Thyroid gland (tissue), 4 donors: Measurements from ENCODE around the gene ZFYVE27. TPM values are rescaled to one million over a fixed set of nuclear protein-coding genes. Genes with fewer than 3 reads are reported as not detected.

Experiments used
- DNase-seq, 2 donors: peaks; one replicate each; pipeline ENCODE4 v3.0.0-alpha.2; 2019
- H3K27ac ChIP-seq, 3 donors: fragments of 200-600 bp; sonication (generic); 1 replicate in 2 of 3; 2 replicates in 1 of 3; pipeline ENCODE4 v1.5.1; 2016 to 2019; ENCODE audit warnings: mild to moderate bottlenecking in 1 of 3, moderate library complexity in 1 of 3
- H3K27me3 ChIP-seq: fragments of 200-600 bp; sonication (generic); one replicate; pipeline ENCODE4 v1.5.1; 2019
- H3K36me3 ChIP-seq, 2 donors: fragments of 200-600 bp; sonication (generic); one replicate each; pipeline ENCODE4 v1.5.1; 2016 to 2019
- H3K4me1 ChIP-seq, 2 donors: fragments of 200-600 bp; sonication (generic); one replicate each; pipeline ENCODE4 v1.5.1; 2017 to 2019
- H3K4me3 ChIP-seq, 3 donors: fragments of 200-600 bp; sonication (generic); replicated peaks in 1 of 3; 1 replicate in 2 of 3; 2 replicates in 1 of 3; pipeline ENCODE4 v1.5.1; 2016; ENCODE audit warnings: mild to moderate bottlenecking in 1 of 3
- H3K9me3 ChIP-seq: fragments of 200-600 bp; sonication (generic); one replicate; pipeline ENCODE4 v1.5.1; 2017
- POLR2A ChIP-seq, 2 donors: fragments of 450-650 bp; IDR thresholded peaks; one replicate each; pipeline ENCODE4 v1.6.1; 2017; ENCODE audit warnings: antibody characterized with exemption in 2 of 2, mild to moderate bottlenecking in 2 of 2, moderate library complexity in 1 of 2
- WGBS, 2 donors: methylation state at CpG; one replicate each; pipeline ENCODE4 v1.1.5; 2017; 5-methylcytosine and 5-hydroxymethylcytosine counted together
- intact Hi-C: fragments of 100-400 bp; cut with DNase I; formaldehyde crosslinking; loops from one replicate; pipeline ENCODE4 v1.15.1; 2023
- total RNA-seq, 4 donors: library from RNA; depleted of rRNA; stranded (reverse); fragments of >200 nt; gene quantifications; one replicate each; pipeline ENCODE4 v1.2.3, GENCODE V29; 2016
- TF ChIP-seq, protein P1 (sequence below), 6 experiments: fragments of 200-600 bp in 3 of 6; fragments of 450-650 bp in 3 of 6; sonication (generic) in 3 of 6; IDR thresholded peaks; one replicate each; pipeline ENCODE4 v1.5.1; 2016 to 2019; ENCODE audit warnings: antibody characterized with exemption in 6 of 6, mild to moderate bottlenecking in 2 of 6, inconsistent platforms in 1 of 6, moderate library complexity in 1 of 6

ZFYVE27 gene
- total RNA-seq, 4 donors from 2014 or later: 18.4 to 43.5 (median 24.8) TPM

DNA sequence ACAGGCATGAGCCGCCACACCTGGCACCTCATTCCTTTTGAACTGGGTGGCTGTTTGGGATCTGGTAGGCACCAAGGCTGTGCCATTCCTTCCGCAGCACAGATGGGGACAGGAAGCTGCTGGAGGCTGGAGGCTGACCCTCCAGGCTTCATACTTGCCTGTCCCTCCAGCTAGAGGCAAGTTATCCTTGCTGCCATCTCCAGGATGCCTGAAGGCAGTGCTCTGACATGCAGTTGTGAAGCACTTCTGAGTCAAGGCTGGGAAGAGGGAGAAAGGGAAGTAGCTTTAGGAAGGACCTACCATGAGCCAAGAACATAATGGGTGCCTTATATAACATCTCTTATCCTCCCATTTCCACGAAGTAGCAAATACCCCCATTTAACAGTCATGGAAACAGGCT, 13.9 kb upstream of the ZFYVE27 start:
- Histone ChIP-seq H3K4me1 (peaks cover 11 to 16% of the 10 kb centered on the region in 2 donors), H3K27me3 (no peaks in the 10 kb centered on the region), H3K36me3 (no peaks in the 10 kb centered on the region), H3K27ac (no peak overlapping the region), H3K9me3 (no peaks in the 10 kb centered on the region), H3K4me3 (no peak overlapping the region)
- 83 to 90% methylated on average over 3 of the region's 3 CpGs for WGBS, 2 donors
- no peak for DNase-seq
- intact Hi-C loops: no loop called here
- TF ChIP-seq, protein P1, sequence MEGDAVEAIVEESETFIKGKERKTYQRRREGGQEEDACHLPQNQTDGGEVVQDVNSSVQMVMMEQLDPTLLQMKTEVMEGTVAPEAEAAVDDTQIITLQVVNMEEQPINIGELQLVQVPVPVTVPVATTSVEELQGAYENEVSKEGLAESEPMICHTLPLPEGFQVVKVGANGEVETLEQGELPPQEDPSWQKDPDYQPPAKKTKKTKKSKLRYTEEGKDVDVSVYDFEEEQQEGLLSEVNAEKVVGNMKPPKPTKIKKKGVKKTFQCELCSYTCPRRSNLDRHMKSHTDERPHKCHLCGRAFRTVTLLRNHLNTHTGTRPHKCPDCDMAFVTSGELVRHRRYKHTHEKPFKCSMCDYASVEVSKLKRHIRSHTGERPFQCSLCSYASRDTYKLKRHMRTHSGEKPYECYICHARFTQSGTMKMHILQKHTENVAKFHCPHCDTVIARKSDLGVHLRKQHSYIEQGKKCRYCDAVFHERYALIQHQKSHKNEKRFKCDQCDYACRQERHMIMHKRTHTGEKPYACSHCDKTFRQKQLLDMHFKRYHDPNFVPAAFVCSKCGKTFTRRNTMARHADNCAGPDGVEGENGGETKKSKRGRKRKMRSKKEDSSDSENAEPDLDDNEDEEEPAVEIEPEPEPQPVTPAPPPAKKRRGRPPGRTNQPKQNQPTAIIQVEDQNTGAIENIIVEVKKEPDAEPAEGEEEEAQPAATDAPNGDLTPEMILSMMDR (IDR thresholded peaks at IDR 0.05): no peak
- no peak for TF ChIP-seq POLR2A (IDR thresholded peaks at IDR 0.05)

DNA sequence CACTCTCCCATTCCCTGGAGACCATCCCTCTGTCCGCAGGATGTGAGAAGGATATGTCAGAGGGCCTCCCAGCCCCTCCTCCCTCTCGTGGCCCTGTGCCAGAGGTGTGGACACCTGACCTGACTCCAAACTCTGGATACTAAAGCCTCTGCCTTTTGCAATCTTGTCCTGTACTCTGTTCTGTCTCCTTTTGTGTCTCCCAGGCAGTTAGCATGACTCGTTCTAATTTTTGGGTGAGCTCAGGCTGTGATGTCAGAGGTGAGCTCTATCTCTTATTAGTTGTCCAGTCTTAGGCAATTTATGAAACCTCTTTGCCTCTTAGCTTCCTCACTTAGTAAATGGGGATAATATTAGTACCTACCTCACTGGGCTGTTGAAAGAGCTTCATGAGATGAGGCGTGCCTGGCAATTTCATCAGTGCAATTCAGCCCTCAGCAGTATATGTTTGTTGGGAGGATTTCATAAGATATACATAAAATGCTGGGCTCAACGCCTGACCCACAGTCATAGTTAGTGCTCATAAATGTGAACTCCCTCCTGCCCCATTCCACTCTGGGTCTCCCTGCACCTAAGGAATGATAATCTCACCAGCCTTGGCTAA, 12.5 kb upstream of the ZFYVE27 start:
- H3K36me3 ChIP-seq: no peaks in the 10 kb centered on the region
- DNase-seq: no peak
- no peak overlapping the region for H3K4me3 ChIP-seq
- intact Hi-C loops: no loop called here
- H3K27ac ChIP-seq: no peak overlapping the region
- WGBS, 2 donors: 61 to 69% methylated on average over 5 of the region's 5 CpGs
- TF ChIP-seq, protein P1 (IDR thresholded peaks at IDR 0.05): no peak
- no peak for TF ChIP-seq POLR2A (IDR thresholded peaks at IDR 0.05)
- no peaks in the 10 kb centered on the region for H3K9me3 ChIP-seq
- no peaks in the 10 kb centered on the region for H3K27me3 ChIP-seq
- H3K4me1 ChIP-seq: peaks cover 0 to 2% of the 10 kb centered on the region in 2 donors

DNA sequence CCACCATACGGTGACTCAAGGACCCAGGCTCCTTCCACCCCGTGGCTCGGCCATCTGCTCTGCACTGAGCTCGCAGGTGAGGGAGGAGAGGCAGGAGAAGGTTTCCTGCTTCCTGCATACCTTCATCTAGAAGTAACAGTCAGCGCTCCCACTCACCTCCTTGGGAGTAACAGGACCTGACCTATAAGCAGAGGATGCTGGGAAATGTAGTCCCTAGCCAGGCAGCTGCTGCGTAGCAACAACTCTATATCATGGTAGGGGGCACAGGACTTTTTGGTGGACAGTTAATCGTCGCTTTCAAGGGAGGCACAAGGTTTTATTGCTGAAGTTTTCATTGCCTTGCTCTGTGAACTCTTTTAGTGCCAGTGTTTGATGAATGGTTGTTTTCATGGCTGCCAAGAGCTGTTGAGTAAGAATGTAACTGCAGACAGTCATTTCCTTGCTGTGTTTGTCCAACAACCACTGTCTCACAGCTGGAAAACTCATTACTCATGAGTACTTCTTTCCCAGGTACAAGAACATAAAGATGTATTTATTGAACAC, 10.2 kb upstream of the ZFYVE27 start:
- H3K27ac ChIP-seq: no peak overlapping the region
- H3K36me3 ChIP-seq: no peaks in the 10 kb centered on the region
- H3K4me3 ChIP-seq: no peak overlapping the region
- no peak for TF ChIP-seq POLR2A (IDR thresholded peaks at IDR 0.05)
- TF ChIP-seq, protein P1 (IDR thresholded peaks at IDR 0.05): no peak
- no peaks in the 10 kb centered on the region for H3K9me3 ChIP-seq
- no peak for DNase-seq
- 20 to 49% methylated on average over 8 of the region's 8 CpGs for WGBS, 2 donors
- no peaks in the 10 kb centered on the region for H3K27me3 ChIP-seq
- no peaks in the 10 kb centered on the region for H3K4me1 ChIP-seq
- intact Hi-C loops: no loop called here

DNA sequence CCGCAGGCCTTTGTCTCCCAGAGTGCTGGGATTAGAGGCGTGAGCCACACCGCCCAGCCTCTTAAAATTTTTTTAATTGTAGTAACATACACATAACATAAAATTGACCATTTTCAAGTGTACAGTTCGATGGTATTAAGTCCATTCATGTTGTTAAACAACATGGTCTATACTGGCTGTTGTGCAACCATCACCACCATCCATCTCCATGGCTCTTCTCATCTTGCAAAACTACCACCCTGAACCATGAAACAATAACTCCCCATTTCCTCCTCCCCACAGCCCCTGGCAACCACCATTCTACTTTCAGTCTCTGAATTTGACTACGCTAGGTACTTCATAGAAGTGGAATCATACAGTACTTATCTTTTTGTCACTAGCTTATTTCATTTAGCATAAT, 7.9 kb upstream of the ZFYVE27 start:
- H3K4me1 ChIP-seq: no peaks in the 10 kb centered on the region
- no peak for DNase-seq
- H3K27me3 ChIP-seq: no peaks in the 10 kb centered on the region
- H3K4me3 ChIP-seq: no peak overlapping the region
- H3K9me3 ChIP-seq: no peaks in the 10 kb centered on the region
- intact Hi-C loops: no loop called here
- 89 to 94% methylated on average over 5 of the region's 5 CpGs for WGBS, 2 donors
- no peak overlapping the region for H3K27ac ChIP-seq
- H3K36me3 ChIP-seq: no peaks in the 10 kb centered on the region
- no peak for TF ChIP-seq POLR2A (IDR thresholded peaks at IDR 0.05)
- TF ChIP-seq, protein P1 (IDR thresholded peaks at IDR 0.05): no peak

DNA sequence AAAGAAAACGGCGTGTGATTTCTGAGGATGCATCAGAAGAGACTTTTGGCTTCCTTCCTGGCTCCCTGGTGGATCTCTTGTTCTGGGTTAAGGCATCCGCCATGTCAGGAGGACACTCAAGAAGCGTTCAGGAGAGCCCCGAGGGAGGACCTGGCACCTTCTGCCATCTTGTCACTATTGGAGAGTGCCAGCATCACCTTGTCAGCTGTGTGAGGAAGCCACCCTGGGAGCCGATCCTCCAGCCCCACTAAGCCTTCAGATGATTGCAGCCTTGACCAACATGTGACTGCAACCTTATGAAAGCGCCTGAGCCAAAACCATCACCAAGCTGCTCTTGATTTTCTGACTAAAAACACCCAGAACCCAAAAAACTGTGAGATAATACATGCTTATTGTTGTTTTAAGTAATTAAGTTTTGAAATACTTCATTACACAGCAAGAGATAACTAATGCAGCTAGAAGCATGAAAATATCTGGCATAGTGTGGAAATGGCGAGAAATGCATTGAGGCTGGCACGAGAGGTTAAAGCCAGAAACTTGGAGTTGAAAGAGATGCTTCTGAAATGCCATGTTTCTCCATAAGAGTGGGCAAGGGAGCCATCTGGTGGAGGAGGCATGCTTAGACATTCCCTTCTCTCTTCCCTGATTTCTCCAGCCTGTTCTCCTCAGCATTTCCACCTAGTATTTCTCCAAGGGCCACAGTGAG, 5.4 kb upstream of the ZFYVE27 start:
- H3K4me3 ChIP-seq: no peak overlapping the region

More for the DNA sequence above, 5.4 kb upstream of the ZFYVE27 start:
- no peaks in the 10 kb centered on the region for H3K36me3 ChIP-seq
- H3K27me3 ChIP-seq: no peaks in the 10 kb centered on the region
- peaks cover 0 to under 1% of the 10 kb centered on the region in 2 donors for H3K4me1 ChIP-seq
- H3K9me3 ChIP-seq: no peaks in the 10 kb centered on the region
- H3K27ac ChIP-seq: no peak overlapping the region
- TF ChIP-seq POLR2A (IDR thresholded peaks at IDR 0.05): no peak
- TF ChIP-seq, protein P1 (IDR thresholded peaks at IDR 0.05): peak; percentile 32 to 91 (median 88)
- intact Hi-C loops: loop anchor here (10.0 kb wide), 1 partner anchor 57 kb away; no protein-coding TSS in a partner anchor
- WGBS, 2 donors: 56 to 65% methylated on average over 9 of the region's 9 CpGs
- DNase-seq: peak; percentile 68 to 75
